ENCODE results near the gene BACH2. TPM values are rescaled to one million over a fixed set of nuclear protein-coding genes. Genes with fewer than 3 reads are reported as not detected.

The BACH2 gene
- total and polyA plus RNA-seq, 2 of the 8 experiments (the other 6 are each of a cell fraction or from before 2014, with no cell fraction given): 1.9 to 5.9 TPM

DNA sequence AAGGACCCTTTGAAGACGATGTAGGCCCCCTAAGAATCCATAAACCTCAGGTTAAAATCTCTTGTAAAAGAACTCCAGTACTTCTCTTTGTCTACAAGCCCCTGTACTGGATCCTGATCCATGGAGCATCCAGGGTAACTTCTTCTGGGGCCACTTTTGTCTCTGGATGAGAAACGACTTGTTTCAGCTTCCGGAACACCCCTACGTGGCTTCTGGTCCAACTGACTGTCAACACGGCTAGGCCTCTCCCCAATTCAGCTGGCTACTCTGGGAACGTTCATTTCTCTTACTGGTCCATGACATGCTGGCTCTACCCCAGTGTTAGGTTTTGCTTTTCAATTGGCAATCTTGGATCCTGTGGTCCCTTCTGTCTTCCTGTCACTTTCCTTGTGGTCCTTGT, 198.0 kb downstream of the BACH2 start (continued):
- TF ChIP-seq, protein P1, sequence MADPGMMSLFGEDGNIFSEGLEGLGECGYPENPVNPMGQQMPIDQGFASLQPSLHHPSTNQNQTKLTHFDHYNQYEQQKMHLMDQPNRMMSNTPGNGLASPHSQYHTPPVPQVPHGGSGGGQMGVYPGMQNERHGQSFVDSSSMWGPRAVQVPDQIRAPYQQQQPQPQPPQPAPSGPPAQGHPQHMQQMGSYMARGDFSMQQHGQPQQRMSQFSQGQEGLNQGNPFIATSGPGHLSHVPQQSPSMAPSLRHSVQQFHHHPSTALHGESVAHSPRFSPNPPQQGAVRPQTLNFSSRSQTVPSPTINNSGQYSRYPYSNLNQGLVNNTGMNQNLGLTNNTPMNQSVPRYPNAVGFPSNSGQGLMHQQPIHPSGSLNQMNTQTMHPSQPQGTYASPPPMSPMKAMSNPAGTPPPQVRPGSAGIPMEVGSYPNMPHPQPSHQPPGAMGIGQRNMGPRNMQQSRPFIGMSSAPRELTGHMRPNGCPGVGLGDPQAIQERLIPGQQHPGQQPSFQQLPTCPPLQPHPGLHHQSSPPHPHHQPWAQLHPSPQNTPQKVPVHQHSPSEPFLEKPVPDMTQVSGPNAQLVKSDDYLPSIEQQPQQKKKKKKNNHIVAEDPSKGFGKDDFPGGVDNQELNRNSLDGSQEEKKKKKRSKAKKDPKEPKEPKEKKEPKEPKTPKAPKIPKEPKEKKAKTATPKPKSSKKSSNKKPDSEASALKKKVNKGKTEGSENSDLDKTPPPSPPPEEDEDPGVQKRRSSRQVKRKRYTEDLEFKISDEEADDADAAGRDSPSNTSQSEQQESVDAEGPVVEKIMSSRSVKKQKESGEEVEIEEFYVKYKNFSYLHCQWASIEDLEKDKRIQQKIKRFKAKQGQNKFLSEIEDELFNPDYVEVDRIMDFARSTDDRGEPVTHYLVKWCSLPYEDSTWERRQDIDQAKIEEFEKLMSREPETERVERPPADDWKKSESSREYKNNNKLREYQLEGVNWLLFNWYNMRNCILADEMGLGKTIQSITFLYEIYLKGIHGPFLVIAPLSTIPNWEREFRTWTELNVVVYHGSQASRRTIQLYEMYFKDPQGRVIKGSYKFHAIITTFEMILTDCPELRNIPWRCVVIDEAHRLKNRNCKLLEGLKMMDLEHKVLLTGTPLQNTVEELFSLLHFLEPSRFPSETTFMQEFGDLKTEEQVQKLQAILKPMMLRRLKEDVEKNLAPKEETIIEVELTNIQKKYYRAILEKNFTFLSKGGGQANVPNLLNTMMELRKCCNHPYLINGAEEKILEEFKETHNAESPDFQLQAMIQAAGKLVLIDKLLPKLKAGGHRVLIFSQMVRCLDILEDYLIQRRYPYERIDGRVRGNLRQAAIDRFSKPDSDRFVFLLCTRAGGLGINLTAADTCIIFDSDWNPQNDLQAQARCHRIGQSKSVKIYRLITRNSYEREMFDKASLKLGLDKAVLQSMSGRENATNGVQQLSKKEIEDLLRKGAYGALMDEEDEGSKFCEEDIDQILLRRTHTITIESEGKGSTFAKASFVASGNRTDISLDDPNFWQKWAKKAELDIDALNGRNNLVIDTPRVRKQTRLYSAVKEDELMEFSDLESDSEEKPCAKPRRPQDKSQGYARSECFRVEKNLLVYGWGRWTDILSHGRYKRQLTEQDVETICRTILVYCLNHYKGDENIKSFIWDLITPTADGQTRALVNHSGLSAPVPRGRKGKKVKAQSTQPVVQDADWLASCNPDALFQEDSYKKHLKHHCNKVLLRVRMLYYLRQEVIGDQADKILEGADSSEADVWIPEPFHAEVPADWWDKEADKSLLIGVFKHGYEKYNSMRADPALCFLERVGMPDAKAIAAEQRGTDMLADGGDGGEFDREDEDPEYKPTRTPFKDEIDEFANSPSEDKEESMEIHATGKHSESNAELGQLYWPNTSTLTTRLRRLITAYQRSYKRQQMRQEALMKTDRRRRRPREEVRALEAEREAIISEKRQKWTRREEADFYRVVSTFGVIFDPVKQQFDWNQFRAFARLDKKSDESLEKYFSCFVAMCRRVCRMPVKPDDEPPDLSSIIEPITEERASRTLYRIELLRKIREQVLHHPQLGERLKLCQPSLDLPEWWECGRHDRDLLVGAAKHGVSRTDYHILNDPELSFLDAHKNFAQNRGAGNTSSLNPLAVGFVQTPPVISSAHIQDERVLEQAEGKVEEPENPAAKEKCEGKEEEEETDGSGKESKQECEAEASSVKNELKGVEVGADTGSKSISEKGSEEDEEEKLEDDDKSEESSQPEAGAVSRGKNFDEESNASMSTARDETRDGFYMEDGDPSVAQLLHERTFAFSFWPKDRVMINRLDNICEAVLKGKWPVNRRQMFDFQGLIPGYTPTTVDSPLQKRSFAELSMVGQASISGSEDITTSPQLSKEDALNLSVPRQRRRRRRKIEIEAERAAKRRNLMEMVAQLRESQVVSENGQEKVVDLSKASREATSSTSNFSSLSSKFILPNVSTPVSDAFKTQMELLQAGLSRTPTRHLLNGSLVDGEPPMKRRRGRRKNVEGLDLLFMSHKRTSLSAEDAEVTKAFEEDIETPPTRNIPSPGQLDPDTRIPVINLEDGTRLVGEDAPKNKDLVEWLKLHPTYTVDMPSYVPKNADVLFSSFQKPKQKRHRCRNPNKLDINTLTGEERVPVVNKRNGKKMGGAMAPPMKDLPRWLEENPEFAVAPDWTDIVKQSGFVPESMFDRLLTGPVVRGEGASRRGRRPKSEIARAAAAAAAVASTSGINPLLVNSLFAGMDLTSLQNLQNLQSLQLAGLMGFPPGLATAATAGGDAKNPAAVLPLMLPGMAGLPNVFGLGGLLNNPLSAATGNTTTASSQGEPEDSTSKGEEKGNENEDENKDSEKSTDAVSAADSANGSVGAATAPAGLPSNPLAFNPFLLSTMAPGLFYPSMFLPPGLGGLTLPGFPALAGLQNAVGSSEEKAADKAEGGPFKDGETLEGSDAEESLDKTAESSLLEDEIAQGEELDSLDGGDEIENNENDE (IDR thresholded peaks at IDR 0.05; ENCODE audit: insufficient replicate concordance, low read length): no peak
- no peak for TF ChIP-seq CREB1 (IDR thresholded peaks at IDR 0.05)
- TF ChIP-seq, protein P2, sequence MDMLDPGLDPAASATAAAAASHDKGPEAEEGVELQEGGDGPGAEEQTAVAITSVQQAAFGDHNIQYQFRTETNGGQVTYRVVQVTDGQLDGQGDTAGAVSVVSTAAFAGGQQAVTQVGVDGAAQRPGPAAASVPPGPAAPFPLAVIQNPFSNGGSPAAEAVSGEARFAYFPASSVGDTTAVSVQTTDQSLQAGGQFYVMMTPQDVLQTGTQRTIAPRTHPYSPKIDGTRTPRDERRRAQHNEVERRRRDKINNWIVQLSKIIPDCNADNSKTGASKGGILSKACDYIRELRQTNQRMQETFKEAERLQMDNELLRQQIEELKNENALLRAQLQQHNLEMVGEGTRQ (IDR thresholded peaks at IDR 0.05; ENCODE audit: low read length): no peak
- no peak for TF ChIP-seq YY1 (IDR thresholded peaks at IDR 0.05; ENCODE audit: low read depth, low read length)
- no peak for TF ChIP-seq POLR2AphosphoS5 (IDR thresholded peaks at IDR 0.05; ENCODE audit: low read depth, low read length)
- TF ChIP-seq BRCA1 (IDR thresholded peaks at IDR 0.05; ENCODE audit: low read depth, low read length): no peak
- no peak for TF ChIP-seq CBX5 (IDR thresholded peaks at IDR 0.05; ENCODE audit: low read depth, low read length)
- no peak for TF ChIP-seq RBBP5 (IDR thresholded peaks at IDR 0.05; ENCODE audit: borderline replicate concordance, low read depth, low read length)
- TF ChIP-seq GTF2F1 (IDR thresholded peaks at IDR 0.05; ENCODE audit: borderline replicate concordance, low read depth, low read length): no peak
- TF ChIP-seq HDAC2 (IDR thresholded peaks at IDR 0.05; ENCODE audit: borderline replicate concordance in 1 of 2, low read depth in 2 of 2, low read length in 2 of 2): no peak
- TF ChIP-seq TAF7 (optimal IDR thresholded peaks at IDR 0.05; ENCODE audit: borderline replicate concordance, low read depth, low read length): no peak
